ENCODE results near the gene FOXP2. TPM values are rescaled to one million over a fixed set of nuclear protein-coding genes. Genes with fewer than 3 reads are reported as not detected.

The FOXP2 gene
- total RNA-seq, 4 donors from 2014 or later: 12.2 to 40.9 (median 19.5) TPM

GRCh38 chr7:114416129-114416990 lies 1.7 kb downstream of the FOXP2 start:
- no peaks in the 10 kb centered on the region for H3K9me3 ChIP-seq
- no peaks in the 10 kb centered on the region for H3K27me3 ChIP-seq
- H3K4me1 ChIP-seq: peaks cover 23% of the 10 kb centered on the region
- H3K36me3 ChIP-seq: no peaks in the 10 kb centered on the region
- no peak overlapping the region for H3K4me3 ChIP-seq
- DNase-seq (ENCODE audit: low spot score in 2 of 2): no peak
- peak overlapping the region; percentile 78 for H3K27ac ChIP-seq
- TF ChIP-seq, protein P1, sequence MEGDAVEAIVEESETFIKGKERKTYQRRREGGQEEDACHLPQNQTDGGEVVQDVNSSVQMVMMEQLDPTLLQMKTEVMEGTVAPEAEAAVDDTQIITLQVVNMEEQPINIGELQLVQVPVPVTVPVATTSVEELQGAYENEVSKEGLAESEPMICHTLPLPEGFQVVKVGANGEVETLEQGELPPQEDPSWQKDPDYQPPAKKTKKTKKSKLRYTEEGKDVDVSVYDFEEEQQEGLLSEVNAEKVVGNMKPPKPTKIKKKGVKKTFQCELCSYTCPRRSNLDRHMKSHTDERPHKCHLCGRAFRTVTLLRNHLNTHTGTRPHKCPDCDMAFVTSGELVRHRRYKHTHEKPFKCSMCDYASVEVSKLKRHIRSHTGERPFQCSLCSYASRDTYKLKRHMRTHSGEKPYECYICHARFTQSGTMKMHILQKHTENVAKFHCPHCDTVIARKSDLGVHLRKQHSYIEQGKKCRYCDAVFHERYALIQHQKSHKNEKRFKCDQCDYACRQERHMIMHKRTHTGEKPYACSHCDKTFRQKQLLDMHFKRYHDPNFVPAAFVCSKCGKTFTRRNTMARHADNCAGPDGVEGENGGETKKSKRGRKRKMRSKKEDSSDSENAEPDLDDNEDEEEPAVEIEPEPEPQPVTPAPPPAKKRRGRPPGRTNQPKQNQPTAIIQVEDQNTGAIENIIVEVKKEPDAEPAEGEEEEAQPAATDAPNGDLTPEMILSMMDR (IDR thresholded peaks at IDR 0.05): no peak
- TF ChIP-seq EP300 (IDR thresholded peaks at IDR 0.05) (no peak), POLR2AphosphoS5 (IDR thresholded peaks at IDR 0.05) (no peak), POLR2A (IDR thresholded peaks at IDR 0.05) (no peak)
- 47% methylated on average over 10 of the region's 10 CpGs for WGBS

GRCh38 chr7:114417290-114417689 lies 2.7 kb downstream of the FOXP2 start:
- no peaks in the 10 kb centered on the region for H3K36me3 ChIP-seq
- DNase-seq (ENCODE audit: low spot score in 2 of 2): no peak
- H3K27ac ChIP-seq: no peak overlapping the region
- WGBS: 54% methylated on average over 1 of the region's 1 CpG
- peaks cover 23% of the 10 kb centered on the region for H3K4me1 ChIP-seq
- H3K4me3 ChIP-seq: no peak overlapping the region
- TF ChIP-seq EP300 (IDR thresholded peaks at IDR 0.05) (no peak), POLR2AphosphoS5 (IDR thresholded peaks at IDR 0.05) (no peak), POLR2A (IDR thresholded peaks at IDR 0.05) (no peak)
- TF ChIP-seq, protein P1 (IDR thresholded peaks at IDR 0.05): no peak
- H3K27me3 ChIP-seq: no peaks in the 10 kb centered on the region
- H3K9me3 ChIP-seq: no peaks in the 10 kb centered on the region

DNA sequence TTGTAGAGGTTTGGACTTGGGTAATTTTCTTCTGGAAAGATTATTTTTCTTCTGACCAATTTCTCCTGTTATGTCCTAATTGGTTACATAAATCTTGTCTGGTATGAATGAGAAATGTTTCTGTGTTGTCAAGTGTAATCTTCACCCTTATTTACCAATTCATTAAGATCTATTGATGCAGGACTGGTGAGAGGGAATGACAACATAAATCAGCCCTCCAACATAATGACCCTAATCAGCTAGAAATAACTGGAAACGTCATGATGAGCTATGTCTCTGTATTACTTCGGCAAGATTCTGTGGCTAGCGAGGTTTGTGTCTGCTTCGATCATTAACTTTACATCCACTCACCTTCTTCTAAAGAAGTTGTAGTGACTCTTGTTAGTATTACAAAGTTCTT lies 3.5 kb downstream of the FOXP2 start:
- no peak overlapping the region for H3K27ac ChIP-seq
- no peaks in the 10 kb centered on the region for H3K9me3 ChIP-seq
- peaks cover 23% of the 10 kb centered on the region for H3K4me1 ChIP-seq
- no peak for TF ChIP-seq EP300 (IDR thresholded peaks at IDR 0.05)
- no peak overlapping the region for H3K4me3 ChIP-seq
- 59% methylated on average over 4 of the region's 4 CpGs for WGBS
- H3K36me3 ChIP-seq: no peaks in the 10 kb centered on the region
- DNase-seq (ENCODE audit: low spot score in 2 of 2): no peak
- H3K27me3 ChIP-seq: no peaks in the 10 kb centered on the region

DNA sequence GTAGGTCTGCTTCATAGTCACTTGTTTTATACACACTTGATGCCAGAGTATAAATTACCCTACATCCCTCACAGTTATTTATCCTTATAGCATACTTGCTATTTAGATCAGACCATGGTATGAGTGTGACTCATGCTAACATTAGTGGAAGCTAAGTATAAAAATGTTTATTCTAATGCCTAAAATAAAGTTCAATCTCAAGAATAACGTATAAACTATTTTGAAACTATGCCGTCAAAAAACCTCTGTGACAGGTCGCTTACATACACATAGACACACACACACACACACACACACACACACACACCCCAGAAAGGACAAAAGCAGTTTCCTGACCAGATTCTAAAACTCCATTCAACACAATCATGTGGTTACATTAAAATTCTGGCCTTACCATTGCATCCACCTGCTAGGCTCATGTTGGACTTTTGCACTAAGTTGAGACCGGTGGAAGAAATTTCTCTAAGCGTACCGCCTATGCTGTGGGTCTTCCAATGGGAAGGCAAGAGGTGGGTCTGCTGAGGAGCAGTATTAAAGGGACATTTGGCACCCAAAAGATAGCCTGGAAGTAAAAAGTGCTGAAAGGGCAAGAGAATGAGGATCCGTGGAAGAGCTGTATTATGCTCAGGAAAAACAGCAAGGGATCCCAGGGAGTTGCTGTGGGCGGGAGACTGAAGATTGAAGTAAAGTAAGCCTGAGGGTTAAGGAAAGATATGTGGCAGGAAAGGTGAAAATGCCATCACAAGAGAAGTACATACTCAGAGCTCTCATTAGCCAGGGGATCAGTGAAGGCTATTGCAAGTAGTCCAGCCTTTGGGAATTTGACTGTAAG lies 5.0 kb downstream of the FOXP2 start:
- no peaks in the 10 kb centered on the region for H3K36me3 ChIP-seq
- TF ChIP-seq, protein P1 (IDR thresholded peaks at IDR 0.05): no peak
- TF ChIP-seq POLR2A (IDR thresholded peaks at IDR 0.05) (no peak), POLR2AphosphoS5 (IDR thresholded peaks at IDR 0.05) (no peak), EP300 (IDR thresholded peaks at IDR 0.05) (no peak)
- H3K4me1 ChIP-seq: peaks cover 12% of the 10 kb centered on the region
- no peaks in the 10 kb centered on the region for H3K9me3 ChIP-seq
- DNase-seq (ENCODE audit: low spot score in 2 of 2): no peak
- no peaks in the 10 kb centered on the region for H3K27me3 ChIP-seq
- no peak overlapping the region for H3K27ac ChIP-seq
- 79% methylated on average over 8 of the region's 8 CpGs for WGBS
- H3K4me3 ChIP-seq: no peak overlapping the region

GRCh38 chr7:114422507-114423501 lies 8.2 kb downstream of the FOXP2 start:
- Histone ChIP-seq H3K27ac (peak overlapping the region; percentile 45), H3K27me3 (no peaks in the 10 kb centered on the region), H3K36me3 (no peaks in the 10 kb centered on the region), H3K4me3 (no peak overlapping the region), H3K4me1 (peaks cover 2% of the 10 kb centered on the region), H3K9me3 (no peaks in the 10 kb centered on the region)
- no peak for DNase-seq (ENCODE audit: low spot score in 2 of 2)
- 65% methylated on average over 7 of the region's 7 CpGs for WGBS
- TF ChIP-seq EP300 (IDR thresholded peaks at IDR 0.05): no peak
- TF ChIP-seq, protein P1 (IDR thresholded peaks at IDR 0.05): no peak
- TF ChIP-seq POLR2AphosphoS5 (IDR thresholded peaks at IDR 0.05): no peak
- TF ChIP-seq POLR2A (IDR thresholded peaks at IDR 0.05): no peak

Data from suprapubic skin (tissue), 4 donors.